Measurements from ENCODE around the gene PSPN. TPM values are rescaled to one million over a fixed set of nuclear protein-coding genes. Genes with fewer than 3 reads are reported as not detected.

Gene PSPN
- total and polyA plus RNA-seq, 2 of the 13 experiments (the other 11 are each of a cell fraction or from before 2014, with no cell fraction given), result 0.69 to 1.1 TPM

GRCh38 chr19:6424939-6425731 lies 49.4 kb upstream of the PSPN start (continued):
- TF ChIP-seq FUBP1 (CRISPR knock-in tag; IDR thresholded peaks at IDR 0.05; ENCODE audit: borderline replicate concordance) (no peak), TEF (CRISPR knock-in tag; IDR thresholded peaks at IDR 0.05) (no peak), MYPOP (CRISPR knock-in tag; IDR thresholded peaks at IDR 0.05) (peak; percentile 66; the same call in 1 of the 2 replicates), KLF9 (CRISPR knock-in tag; IDR thresholded peaks at IDR 0.05; ENCODE audit: low read depth) (no peak), ZSCAN12 (CRISPR knock-in tag; IDR thresholded peaks at IDR 0.05) (no peak), ZNF451 (CRISPR knock-in tag; IDR thresholded peaks at IDR 0.05) (no peak), PLSCR1 (CRISPR knock-in tag; IDR thresholded peaks at IDR 0.05; ENCODE audit: borderline replicate concordance) (no peak), AKAP8 (CRISPR knock-in tag; IDR thresholded peaks at IDR 0.05) (no peak), ZNF431 (CRISPR knock-in tag; IDR thresholded peaks at IDR 0.05; ENCODE audit: borderline replicate concordance, low read depth) (no peak), ZHX1 (CRISPR knock-in tag; IDR thresholded peaks at IDR 0.05; ENCODE audit: low read depth) (no peak), TBL1XR1 (IDR thresholded peaks at IDR 0.05; ENCODE audit: borderline replicate concordance, low read length, partially characterized antibody) (no peak), ATF5 (CRISPR knock-in tag; IDR thresholded peaks at IDR 0.05; ENCODE audit: low read depth) (no peak), ZFP91 (CRISPR knock-in tag; IDR thresholded peaks at IDR 0.05; ENCODE audit: borderline replicate concordance) (peak; percentile 58)

Data from HepG2 (cell line).